ENCODE measurements around the gene NGEF.

The NGEF gene

DNA sequence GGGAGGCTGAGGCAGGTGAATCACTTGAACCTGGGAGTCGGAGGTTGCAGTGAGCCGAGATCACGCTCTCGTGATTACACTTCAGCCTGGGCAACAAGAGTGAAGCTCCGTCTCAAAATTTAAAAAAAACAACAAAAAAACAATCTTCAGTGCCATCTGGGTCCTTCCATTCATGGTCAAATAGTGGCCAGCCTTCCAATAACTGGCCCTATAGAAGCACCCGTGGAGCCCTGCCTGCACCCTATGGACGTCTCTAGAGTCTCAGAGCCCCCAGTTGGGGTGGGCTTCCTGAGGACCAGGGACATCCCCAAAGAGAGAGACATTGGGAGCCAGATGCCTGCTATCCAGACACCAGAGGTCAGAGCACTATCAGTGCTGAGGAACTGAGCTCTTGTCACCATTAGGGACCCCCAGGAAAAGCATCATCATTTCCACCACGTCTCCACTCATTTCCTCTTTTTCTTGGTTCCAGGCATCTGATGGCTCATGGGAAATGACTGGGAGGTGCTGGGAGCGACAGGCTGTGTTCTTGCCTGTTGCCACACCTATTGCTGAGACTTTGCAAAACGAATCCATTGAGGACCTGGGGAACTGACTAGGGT is 28.8 kb upstream of the NGEF start:
- no peak for DNase-seq

DNA sequence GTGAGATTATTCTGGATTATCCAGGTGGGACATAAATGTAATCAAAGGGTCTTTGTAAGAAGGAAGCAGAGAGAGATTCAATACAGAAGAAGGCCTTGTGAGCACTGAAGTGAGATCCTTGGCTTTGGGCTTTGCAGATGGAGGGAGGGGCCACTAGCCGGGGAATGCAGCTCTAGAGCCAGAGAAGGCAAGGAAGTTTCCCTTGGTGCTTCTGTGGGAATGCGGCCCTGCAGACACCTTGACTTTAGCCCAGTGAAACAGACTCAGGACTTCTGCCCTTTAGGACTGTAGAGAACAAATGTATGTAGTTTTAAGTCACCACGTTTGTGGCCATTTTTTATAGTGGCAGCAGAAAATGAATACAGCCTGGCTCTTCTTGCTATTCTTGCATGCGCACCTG is 27.5 kb upstream of the NGEF start:
- no peak for DNase-seq

DNA sequence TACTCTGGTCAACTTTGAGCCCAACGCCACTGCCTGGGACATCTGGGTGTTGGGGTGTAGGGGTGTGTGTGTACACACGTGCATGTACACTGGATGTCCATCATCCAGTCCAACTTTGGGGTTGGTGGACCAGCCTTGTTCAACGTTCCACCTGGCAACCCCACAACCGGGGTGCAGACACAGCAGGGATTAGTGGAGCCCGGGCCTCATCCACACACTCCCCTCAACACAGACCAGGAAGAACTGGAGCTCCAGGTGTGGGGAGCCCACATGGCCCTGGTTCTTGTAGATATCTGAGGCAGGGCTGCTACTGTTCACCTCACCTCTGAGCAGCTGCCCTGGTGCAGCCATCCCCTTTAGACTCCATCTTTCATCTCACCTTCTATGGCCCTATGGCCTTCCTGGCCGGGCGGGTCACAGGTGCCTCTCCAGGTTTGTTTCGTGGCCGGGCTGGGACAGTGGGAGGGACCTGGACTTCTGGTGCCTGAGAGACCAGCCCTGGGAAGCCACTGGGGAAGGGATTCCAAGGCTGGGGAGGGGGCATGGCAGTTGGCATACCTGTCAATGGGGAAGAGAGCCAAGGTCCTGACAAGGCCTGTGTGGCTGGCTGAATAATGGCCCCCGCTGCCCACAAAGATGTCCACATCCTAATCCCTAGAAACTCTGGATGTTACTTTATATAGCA is 26.9 kb upstream of the NGEF start:
- DNase-seq = no peak

DNA sequence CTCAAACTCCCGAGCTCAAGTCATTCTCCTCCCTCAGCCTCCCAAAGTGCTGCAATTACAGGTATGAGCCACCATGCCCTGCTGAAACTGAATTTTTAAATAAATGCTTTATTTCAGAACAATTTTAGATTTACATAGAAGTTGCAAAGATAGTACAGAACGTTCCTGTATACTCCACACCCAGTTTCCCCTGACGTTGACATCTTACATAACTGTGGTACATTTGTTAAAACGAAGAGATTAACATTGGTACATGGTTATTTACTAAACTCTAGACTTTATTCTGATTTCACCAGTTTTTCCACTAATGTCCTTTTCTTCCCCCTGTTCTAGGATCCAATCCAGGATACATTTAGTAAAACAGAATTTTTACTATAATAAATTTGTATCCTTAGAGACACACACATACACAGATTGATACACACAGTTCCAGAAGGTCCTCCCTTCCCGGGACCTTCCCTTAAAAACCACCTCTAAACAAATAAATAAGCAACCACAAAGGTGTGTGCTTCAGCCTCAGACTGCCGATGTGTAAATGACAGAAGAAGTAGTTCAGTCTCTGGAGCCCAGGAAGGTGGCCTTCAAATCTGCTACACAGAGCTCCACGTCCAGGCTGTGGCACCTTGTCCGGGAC is 26.3 kb upstream of the NGEF start:
- no peak for DNase-seq

DNA sequence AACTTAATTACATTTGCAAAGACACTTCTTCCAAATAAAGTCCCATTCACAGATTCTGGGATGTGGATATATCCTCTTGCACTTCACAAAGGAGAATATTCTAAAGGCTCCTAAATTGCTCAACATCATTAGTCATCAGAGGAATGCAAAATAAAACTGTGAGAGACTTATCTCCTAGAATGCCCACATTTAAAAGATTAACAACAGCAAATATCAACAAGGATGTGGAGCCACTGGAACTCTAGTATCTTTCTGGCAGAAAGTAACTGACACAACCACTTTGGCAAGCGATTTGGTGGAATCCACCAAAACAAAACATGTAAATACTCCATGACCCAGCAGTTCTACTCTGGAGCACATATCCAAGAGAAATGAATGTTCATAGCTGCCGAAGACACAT is 24.0 kb upstream of the NGEF start:
- DNase-seq = no peak

DNA sequence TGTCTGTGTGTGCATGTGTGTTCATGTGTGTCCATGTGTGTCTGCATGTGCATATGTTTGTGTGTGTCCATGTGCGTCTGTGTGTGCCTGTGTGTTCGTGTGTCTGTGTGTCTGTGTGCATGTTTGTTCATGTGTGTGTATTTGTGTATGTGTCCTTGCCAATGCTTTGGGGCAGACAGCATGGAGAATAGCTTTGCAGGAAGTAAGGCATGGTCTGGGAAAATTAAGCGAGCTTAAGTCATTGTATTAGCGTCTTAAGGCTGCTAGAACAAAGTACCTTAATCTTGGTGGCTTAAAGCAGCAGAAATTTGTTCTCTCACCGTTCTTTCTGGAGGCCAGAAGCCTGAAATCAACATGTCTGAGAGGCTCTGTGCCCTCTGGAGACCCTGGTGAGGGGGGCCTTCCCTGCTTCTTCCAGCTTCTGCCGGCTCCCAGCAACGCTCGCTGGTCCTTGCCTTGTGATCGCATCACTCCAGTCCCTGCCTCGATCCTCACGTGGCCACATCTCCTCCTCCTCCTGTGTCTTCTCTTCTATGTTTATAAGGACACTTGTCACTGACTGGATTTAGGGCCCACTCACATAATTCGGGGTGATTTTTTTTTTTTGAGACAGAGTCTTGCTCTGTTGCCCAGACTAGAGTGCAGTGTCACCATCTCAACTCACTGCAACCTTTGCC is 23.2 kb upstream of the NGEF start:
- DNase-seq = no peak

DNA sequence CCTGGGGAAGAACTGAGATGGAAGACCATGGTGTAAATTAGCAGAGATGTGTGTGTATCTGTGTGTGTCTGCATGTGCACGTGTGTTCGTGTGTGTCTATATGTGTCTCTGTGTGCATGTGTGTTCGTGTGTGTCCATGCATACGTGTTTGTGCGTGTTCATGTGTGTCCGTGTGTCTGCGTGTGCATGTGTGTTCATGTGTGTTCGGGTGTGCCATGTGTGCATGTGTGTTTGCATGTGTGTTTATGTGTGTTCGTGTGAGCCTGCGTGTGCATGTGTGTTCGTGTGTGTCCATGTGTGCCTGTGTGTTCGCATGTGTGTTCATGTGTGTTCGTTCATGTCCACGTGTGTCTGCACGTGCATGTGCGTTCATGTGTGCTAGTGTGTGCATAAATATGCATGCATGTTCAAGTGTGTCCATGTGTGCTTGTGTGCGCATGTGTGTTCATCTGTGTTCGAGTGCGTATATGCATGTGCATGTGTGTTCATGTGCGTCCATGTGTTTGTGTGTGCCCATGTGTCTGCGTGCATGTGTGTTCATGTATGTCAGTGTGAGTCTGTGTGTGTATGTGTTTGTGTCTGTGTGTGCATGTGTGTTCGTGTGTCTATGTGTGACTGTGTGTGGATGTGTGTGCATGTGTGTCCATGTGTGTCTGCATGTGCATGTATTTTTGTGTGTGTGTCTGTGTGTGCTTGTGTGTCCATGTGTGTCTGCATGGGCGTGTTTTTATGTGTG is 22.5 kb upstream of the NGEF start:
- no peak for DNase-seq

DNA sequence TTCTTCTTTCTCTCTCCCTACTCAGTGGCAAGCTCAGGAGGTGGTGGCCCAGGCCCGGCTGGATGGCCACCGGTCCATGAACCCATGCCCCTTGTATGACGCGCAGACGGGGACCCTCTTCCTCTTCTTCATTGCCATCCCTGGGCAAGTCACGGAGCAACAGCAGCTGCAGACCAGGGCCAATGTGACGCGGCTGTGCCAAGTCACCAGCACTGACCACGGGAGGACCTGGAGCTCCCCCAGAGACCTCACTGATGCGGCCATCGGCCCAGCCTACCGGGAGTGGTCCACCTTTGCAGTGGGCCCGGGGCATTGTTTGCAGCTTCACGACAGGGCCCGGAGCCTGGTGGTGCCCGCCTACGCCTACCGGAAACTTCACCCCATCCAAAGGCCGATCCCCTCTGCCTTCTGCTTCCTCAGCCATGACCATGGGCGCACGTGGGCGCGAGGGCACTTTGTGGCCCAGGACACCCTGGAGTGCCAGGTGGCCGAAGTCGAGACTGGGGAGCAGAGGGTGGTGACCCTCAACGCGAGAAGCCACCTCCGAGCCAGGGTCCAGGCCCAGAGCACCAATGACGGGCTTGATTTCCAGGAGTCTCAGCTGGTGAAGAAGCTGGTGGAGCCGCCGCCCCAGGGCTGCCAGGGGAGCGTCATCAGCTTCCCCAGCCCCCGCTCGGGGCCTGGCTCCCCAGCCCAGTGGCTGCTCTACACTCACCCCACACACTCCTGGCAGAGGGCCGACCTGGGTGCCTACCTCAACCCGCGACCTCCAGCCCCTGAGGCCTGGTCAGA is 21.2 kb upstream of the NGEF start:
- DNase-seq = no peak

DNA sequence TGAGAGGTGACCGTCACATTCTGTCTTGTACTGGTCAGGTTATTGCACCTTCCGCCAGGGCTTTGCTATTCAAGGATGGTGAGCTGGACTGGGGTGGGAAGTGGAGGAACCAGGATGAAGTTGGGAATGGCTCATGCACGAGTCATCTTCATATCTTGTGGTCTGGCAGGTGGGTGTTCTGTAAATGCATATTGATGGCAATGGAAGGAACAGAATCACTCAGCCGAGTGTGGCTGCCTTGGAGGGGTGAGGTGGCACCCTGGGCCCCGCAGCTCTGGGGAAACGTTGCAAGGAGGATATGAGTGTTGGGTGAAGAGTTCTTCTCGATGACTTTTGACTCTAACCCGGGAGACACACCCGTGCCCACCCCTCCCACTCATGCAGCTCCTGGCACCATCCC is 20.6 kb upstream of the NGEF start:
- no peak for DNase-seq

DNA sequence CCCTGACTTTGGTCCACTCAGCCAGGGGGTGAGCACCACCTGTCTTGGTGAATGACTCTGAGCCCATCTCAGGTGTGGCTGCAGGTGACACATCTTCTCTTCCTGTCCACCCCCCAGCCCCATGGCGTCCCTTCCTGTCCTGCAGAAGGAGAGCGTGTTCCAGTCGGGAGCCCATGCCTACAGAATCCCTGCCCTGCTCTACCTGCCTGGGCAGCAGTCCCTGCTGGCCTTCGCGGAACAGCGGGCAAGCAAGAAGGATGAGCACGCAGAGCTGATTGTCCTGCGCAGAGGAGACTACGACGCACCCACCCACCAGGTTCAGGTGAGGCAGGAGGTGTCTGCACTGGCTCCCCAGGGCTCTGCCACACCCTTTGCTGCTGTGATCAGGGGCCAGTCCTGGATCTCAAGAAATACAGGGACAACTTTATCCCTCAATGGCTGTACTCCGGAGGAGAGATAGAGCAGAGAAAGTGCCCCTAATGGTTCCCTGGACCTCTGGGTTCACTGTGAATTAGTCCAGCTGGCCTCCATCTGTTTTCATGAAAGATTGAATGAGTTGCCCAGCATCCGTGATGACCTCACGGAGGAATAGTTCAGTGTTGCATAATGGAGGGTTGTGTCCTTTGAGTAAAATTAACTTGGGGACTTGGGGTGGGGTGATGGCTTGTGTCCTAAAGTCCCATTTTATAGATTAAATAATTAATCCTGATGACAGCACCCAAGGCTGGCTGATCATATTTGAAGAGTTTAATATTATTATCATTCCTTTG is 19.7 kb upstream of the NGEF start, which contains the start of gene NEU2:
NEU2 (plus strand) TSS at position 122 of the 770 bp plus-strand sequence; CDS start at position 122, 0 bp downstream.
- no peak for DNase-seq

DNA sequence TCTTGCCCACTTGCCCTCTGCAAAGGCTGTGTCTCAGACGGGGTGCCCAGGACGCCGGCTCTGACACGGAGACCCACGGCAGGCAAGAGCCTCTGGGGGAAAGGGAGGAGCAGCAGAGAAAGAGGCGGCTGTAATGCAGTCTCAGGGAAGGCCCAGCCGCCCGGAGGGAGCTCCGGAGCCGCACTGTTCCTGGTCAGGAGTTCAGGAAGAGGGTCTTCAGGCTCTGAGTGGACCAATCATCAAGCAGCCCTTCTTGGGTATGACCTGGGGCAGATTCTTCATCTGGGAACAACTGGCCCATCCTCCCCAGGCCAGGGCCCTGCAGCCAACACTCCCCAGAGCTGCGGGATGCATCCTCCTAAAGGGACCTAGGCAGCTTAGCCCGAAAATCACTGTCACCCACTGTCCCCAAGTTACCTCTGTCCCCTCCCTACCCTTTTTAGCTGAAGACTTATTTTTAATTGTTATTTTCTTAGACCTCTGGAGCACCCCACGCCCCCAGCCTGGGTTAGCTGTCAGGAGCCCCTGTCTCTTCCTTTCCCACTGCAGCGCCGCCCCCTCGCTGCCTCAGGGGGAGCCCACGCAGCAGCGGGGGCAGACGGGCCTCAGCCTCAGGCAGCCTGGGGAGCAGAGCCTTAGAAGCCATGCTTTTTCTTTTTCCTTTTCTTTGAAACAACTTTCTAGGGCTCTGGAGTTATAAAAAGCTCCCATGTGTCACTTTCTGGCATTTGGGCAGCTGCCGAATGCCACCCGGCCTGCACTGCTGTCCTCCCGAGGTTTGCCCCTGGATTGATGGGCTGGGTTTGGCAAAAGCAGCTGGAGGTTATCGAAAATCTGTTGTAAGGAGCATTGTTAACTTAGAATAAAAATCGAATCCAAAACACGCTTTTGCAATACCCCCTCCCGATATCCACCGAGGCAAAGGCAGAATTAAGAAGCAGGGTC is 18.8 kb upstream of the NGEF start:
- no peak for DNase-seq

DNA sequence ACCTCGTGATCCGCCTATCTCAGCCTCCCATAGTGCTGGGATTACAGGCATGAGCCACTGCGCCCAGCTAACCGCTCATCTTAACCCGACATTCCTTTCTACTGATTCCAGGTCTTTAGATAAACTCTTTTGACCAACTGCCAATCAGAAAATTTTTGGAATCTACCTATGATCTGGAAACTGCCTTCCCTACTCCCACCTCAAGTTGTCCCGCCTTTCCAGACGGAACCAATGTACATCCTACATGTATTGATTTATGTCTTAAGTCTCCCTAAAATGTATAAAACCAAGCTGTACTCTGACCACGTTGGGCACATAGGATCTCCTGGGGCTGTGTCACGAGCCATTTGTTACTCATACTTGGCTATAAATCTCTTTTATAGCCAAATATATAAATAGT is 16.3 kb upstream of the NGEF start:
- DNase-seq = no peak

DNA sequence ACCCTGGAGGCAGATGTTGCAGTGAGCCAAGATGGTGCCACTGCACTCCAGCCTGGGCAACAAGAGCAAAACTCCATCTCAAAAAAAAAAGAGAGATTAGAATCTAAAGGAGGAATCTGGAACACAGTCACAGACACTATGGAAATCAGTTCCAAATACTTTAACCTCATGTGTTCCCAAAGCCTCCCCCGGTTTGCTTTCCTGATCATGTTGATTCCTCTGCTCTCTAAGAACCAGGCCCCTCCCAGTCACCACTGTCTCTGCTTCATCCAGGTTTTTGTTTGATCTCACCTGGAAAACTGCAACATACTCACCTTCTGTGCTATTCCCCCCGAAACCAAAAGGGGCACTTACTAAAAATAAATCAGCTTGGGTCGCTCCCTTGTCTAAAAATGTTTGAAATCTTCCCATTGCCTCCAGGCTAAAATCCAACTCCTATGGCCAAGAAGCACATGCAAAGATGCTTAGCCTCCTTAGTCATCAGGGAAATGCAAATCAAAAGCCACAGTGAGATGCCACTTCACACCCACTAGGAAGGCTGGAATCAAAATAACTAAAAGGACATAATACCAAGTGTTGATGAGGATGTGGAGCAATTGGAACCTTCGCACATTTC is 13.2 kb upstream of the NGEF start:
- DNase-seq = no peak

DNA sequence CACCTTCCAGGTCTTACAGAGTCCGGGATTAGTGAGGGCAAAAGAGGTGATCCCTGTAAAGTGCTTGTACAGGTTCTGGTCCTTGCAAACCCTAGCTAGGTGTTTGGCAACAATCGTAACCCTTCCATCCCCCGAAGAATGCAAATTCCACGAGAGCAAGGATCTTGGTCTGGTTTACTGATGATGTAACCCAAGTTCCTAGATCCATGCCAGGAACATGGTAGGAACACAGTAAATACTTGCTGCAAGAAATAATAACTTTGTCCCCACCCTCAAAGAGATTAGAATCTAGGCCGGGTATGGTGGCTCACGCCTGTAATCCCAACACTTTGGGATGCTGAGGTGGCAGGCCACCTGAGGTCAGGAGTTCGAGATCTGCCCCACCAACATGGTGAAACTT is 12.7 kb upstream of the NGEF start:
- DNase-seq = no peak

DNA sequence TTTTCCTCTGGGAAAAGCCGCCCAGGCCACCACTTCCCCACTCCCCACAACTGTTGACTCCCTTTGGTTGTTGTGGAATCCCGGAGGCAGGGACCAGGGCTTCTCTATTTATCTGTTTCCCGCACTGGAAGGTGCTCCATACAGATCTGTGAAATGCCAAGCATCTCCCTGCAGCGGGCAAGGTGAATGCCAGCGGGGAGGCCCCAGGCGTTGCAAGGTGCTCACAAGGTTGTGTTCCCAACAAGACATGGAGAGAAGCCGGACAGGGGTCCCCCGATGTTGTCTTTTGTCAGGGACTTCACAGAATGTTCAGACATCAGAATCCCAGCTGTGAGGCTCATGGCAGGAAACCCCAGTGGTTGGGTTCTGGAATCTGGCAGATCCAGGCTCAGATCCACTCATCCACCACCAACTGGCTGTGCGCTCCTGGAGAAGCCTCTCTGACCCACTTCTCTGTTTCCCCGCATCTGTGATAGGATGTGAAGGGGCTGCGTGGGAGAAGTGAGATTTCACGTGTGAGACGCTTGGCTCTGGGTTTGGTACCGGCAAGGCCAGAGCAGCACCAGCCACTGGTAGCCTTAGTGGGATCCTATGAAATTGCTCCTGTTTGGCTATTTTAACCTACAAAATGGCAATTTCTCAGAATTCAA is 10.8 kb upstream of the NGEF start:
- no peak for DNase-seq

DNA sequence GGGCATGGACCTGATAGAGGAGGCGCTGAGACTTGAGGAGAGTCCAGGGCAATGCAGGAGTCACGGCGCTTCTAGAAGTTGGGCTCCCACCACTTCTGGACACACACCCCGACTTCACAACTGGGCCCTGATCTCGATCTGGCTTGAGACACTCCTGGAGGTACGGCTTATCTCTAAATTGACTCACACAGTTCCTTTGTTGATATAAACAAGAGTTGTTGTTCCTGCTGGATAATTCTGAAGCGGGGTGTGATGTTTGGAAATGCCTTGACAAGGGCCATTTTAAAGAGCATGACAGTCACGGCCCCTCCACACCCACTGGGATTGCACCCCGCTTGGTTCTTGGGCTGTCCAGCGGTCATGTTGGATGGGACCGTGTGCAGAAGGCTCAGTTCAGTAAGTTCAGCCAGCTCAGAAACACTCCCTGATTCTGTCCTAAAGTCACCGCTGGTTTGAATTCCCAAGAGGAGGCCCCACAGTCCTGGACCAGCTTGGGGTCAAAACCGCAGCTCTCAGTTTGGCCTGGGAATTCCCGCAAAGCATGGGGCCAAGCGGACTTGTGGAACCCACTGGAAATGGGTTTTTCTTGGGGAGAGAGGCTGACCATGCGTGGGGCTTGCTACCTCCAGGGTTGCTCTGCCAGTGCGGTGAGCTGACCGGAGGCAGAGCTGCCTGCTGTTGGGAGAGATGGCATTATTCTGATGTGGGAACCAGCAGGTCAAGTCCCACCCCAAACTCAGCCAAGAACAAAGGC is 10.1 kb upstream of the NGEF start:
- no peak for DNase-seq

DNA sequence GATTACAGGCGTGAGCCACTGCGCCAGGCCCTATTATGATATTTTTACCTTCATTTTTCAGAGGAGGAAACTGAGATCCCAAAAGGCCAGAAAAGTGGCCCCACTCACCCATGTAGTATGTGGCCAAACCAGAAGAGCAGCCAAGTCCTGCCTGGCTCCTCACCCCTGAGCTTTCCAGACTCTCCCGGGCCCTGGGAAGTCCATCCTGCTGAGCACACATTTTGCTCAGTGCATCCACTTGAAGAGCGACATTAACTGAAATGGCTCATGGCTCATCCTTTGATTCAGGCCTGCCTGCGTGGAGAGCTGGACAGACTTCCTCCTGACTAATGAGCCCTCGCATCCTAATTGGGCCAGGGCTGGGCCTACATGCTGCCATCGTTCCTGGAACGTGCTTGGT is 9.5 kb upstream of the NGEF start:
- DNase-seq = no peak

DNA sequence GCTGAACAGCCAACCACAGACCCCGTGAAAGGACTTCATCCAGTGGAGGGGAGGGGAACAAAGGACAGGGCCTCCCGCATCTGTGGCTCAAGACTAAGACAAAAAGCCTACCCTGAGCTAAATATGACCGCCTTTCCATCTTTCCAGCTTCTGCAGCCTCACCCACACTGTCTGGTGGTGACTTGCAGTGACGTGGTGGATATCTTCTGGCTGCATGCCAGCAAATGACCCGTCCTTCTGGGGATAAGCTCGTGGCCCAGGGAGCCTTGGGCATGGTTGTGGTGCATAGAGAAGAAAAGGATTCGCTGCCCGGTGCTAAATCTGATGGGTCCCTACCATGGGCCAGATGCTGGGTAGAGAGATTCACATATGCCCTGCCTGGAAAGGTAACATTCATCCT is 8.7 kb upstream of the NGEF start:
- DNase-seq = no peak

DNA sequence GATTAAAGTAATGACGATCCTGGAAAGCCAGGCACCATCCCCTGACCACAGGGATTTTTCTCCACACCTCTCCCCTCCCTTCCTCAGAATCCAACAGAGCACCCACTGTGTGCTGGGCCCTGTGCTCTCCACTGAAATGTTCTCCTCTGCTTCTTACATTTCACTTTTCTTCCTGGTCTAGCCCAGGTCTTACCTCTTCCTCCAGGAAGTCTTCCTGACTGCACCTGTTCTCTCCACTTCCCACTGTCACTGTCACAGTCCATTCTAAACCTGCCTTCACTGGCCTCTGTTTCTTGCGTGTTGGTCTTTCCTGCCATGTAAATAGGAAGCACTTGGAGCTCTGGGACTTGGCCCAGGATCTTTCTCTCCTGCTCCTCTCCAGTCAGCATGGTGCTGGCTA is 7.4 kb upstream of the NGEF start:
- no peak for DNase-seq
